Nephron (organoid): Measurements from ENCODE around the gene MAD1L1.
"Not testable (repeated sequence)": the region's sequence is repeated elsewhere in the genome, so short reads cannot be mapped to it uniquely, and the experiment has no call there.

Experiments used
- H3K27ac Mint-ChIP-seq, 3 experiments: 2 replicates each; pipeline ENCODE4 v1.8.0; 2020; ENCODE audit warnings: mixed read lengths in 3 of 3, mild to moderate bottlenecking in 2 of 3, moderate library complexity in 1 of 3
- H3K27me3 Mint-ChIP-seq: 2 replicates; pipeline ENCODE4 v1.8.0; 2021; ENCODE audit warnings: low read depth, mild to moderate bottlenecking, moderate library complexity, mixed read lengths
- H3K36me3 Mint-ChIP-seq: 2 replicates; pipeline ENCODE4 v1.8.0; 2020; ENCODE audit warnings: low read depth, mixed read lengths
- H3K4me1 Mint-ChIP-seq: 2 replicates; pipeline ENCODE4 v1.8.0; 2020; ENCODE audit warnings: mixed read lengths
- H3K4me3 Mint-ChIP-seq, 3 experiments: 2 replicates each; pipeline ENCODE4 v1.8.0; 2020; ENCODE audit warnings: mild to moderate bottlenecking in 3 of 3, mixed read lengths in 3 of 3, moderate library complexity in 2 of 3
- H3K9me3 Mint-ChIP-seq: 2 replicates; pipeline ENCODE4 v1.8.0; 2020; ENCODE audit warnings: mixed read lengths
- CTCF ChIP-seq, 3 experiments: fragments of 200-600 bp; sonication (generic); IDR thresholded peaks; one replicate each; pipeline ENCODE4 v1.5.0; 2021; ENCODE audit warnings: antibody characterized with exemption in 3 of 3; ENCODE audit not compliant: unreplicated experiment in 3 of 3

MAD1L1 gene

GRCh38 chr7:2060701-2061100 is 172.0 kb downstream of the MAD1L1 start:
- TF ChIP-seq CTCF (IDR thresholded peaks at IDR 0.05; ENCODE audit: unreplicated experiment in 3 of 3) = no peak
- Mint-ChIP-seq H3K36me3 (peaks cover 38% of the 10 kb centered on the region), H3K9me3 (peaks cover 15% of the 10 kb centered on the region), H3K4me3 (no peak overlapping the region), H3K27me3 (no peaks in the 10 kb centered on the region), H3K4me1 (peaks cover 30% of the 10 kb centered on the region), H3K27ac (no peak overlapping the region)

DNA sequence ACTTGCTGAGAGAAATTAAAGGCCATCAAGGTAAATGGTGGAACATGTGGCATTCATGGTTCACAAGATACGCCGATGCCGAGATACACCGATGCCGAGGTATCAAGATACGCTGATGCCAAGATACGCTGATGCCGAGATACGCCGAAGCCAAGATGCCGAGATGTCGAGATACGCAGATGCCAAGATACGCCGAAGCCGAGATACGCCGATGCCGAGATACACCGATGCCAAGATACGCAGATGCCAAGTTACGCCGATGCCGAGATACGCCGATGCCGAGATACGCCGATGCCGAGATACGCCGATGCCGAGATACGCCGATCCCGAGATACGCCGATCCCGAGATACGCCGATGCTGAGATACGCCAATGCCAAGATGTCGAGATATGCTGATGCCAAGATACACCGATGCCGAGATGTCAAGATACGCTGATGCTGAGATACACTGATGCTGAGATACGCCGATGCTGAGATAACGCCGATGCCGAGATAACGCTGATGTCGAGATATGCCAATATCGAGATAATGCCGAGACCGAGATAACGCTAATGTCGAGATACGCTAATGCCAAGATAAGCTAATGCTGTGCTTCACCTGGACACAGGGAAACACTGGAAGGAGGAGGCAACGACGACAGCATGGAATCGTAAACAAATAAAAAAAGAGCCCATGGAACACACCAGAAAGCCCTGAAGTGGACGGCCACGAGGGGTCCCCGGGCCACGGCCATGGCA is 172.6 kb downstream of the MAD1L1 start:
- H3K4me3 Mint-ChIP-seq = no peak overlapping the region
- TF ChIP-seq CTCF (IDR thresholded peaks at IDR 0.05; ENCODE audit: unreplicated experiment in 3 of 3) = no peak
- no peak overlapping the region for H3K27ac Mint-ChIP-seq
- peaks cover 30% of the 10 kb centered on the region for H3K4me1 Mint-ChIP-seq
- H3K9me3 Mint-ChIP-seq = peaks cover 15% of the 10 kb centered on the region
- peaks cover 38% of the 10 kb centered on the region for H3K36me3 Mint-ChIP-seq
- no peaks in the 10 kb centered on the region for H3K27me3 Mint-ChIP-seq

DNA sequence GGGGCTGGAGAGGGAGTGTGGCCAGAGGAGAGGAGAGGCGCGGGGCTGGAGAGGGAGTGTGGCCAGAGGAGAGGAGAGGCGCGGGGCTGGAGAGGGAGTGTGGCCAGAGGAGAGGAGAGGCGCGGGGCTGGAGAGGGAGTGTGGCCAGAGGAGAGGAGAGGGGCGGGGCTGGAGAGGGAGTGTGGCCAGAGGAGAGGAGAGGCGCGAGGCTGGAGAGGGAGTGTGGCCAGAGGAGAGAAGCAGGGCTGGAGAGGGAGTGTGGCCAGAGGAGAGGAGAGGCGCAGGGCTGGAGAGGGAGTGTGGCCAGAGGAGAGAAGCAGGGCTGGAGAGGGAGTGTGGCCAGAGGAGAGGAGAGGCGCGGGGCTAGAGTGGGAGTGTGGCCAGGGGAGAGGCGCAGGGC is 174.5 kb downstream of the MAD1L1 start:
- H3K9me3 Mint-ChIP-seq = peaks cover 15% of the 10 kb centered on the region
- peaks cover 30% of the 10 kb centered on the region for H3K36me3 Mint-ChIP-seq
- not testable (repeated sequence) for H3K27me3 Mint-ChIP-seq, H3K4me3 Mint-ChIP-seq, H3K27ac Mint-ChIP-seq
- peaks cover 20% of the 10 kb centered on the region for H3K4me1 Mint-ChIP-seq

GRCh38 chr7:2055956-2056355 is 176.8 kb downstream of the MAD1L1 start:
- TF ChIP-seq CTCF (IDR thresholded peaks at IDR 0.05; ENCODE audit: unreplicated experiment in 3 of 3) = no peak
- H3K4me1 Mint-ChIP-seq = peaks cover 18% of the 10 kb centered on the region
- H3K4me3 Mint-ChIP-seq = no peak overlapping the region

GRCh38 chr7:2054927-2055326 is 177.8 kb downstream of the MAD1L1 start:
- peaks cover 8% of the 10 kb centered on the region for H3K9me3 Mint-ChIP-seq
- H3K27me3 Mint-ChIP-seq = no peaks in the 10 kb centered on the region
- H3K27ac Mint-ChIP-seq = no peak overlapping the region
- no peak overlapping the region for H3K4me3 Mint-ChIP-seq
- peaks cover 18% of the 10 kb centered on the region for H3K4me1 Mint-ChIP-seq
- no peak for TF ChIP-seq CTCF (IDR thresholded peaks at IDR 0.05; ENCODE audit: unreplicated experiment in 3 of 3)
- peaks cover 14% of the 10 kb centered on the region for H3K36me3 Mint-ChIP-seq

More at GRCh38 chr7:2055956-2056355, 176.8 kb downstream of the MAD1L1 start:
- Mint-ChIP-seq H3K9me3 (peaks cover 15% of the 10 kb centered on the region), H3K27me3 (no peaks in the 10 kb centered on the region), H3K36me3 (peaks cover 23% of the 10 kb centered on the region), H3K27ac (no peak overlapping the region)

DNA sequence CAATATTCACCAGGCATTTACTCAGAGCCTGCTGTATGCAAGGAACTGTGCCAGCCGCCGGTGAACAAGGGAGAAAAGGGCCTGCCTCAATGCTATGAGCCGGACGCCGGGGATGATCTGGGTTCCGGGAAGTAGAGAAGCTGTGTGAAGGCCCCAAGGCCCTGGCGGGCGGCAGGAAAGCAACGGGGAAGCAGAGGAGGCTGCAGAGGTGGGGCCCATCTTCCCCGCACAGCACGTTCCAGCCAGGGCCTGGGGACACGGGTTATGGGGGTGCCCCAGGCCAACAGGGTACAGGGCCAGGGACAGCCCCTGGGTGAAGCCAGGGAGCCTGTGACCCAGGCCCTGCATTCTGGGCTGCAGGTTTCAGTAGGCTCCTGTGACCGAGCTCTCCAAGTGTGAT is 179.3 kb downstream of the MAD1L1 start:
- no peak for TF ChIP-seq CTCF (IDR thresholded peaks at IDR 0.05; ENCODE audit: unreplicated experiment in 3 of 3)

More for the DNA sequence above, 179.3 kb downstream of the MAD1L1 start:
- Mint-ChIP-seq H3K27me3 (no peaks in the 10 kb centered on the region), H3K9me3 (peaks cover 4% of the 10 kb centered on the region), H3K4me3 (no peak overlapping the region), H3K4me1 (peaks cover 26% of the 10 kb centered on the region), H3K36me3 (peaks cover 5% of the 10 kb centered on the region), H3K27ac (no peak overlapping the region)
